Kidney (tissue), 14 donors: ENCODE results near the gene NOS1. TPM values are rescaled to one million over a fixed set of nuclear protein-coding genes. Genes with fewer than 3 reads are reported as not detected.

Experiments used
- DNase-seq, 5 donors: peaks; one replicate each; pipeline ENCODE4 v3.0.0-alpha.2; 2013 to 2020
- FAIRE-seq: peaks from 2 replicates; lab custom pipeline; 2012; peaks lifted over from hg19 to GRCh38; lab: Jason Lieb, UNC
- H3K27ac ChIP-seq, 2 donors: one replicate each; pipeline ENCODE4 v1.7.0; 2013; ENCODE audit warnings: low read depth in 2 of 2, low read length in 2 of 2, inconsistent platforms in 1 of 2
- H3K27me3 ChIP-seq: one replicate; pipeline ENCODE4 v1.7.1; 2013; ENCODE audit warnings: low read length, inconsistent platforms; ENCODE audit not compliant: control insufficient read depth, insufficient read depth
- H3K36me3 ChIP-seq, 3 donors: one replicate each; pipeline versions ENCODE4 v1.7.0 to v1.7.1; 2013; ENCODE audit warnings: low read length in 3 of 3, control low read depth in 1 of 3, inconsistent platforms in 1 of 3; ENCODE audit not compliant: insufficient read depth in 3 of 3, control insufficient read depth in 2 of 3
- H3K4me1 ChIP-seq, 3 donors: one replicate each; pipeline versions ENCODE4 v1.7.0 to v1.7.1; 2013; ENCODE audit warnings: low read length in 3 of 3, inconsistent platforms in 1 of 3, low read depth in 1 of 3; ENCODE audit not compliant: control insufficient read depth in 2 of 3, insufficient read depth in 2 of 3
- H3K4me3 ChIP-seq, 3 donors: one replicate each; pipeline versions ENCODE4 v1.7.0 to v1.8.1; 2013; ENCODE audit warnings: low read length in 3 of 3, control low read depth in 1 of 3, inconsistent platforms in 1 of 3
- H3K9ac ChIP-seq, 3 donors: one replicate each; pipeline versions ENCODE4 v1.7.0 to v1.7.1; 2013; ENCODE audit warnings: low read length in 3 of 3, control low read depth in 1 of 3, inconsistent platforms in 1 of 3
- H3K9me3 ChIP-seq, 3 donors: one replicate each; pipeline versions ENCODE4 v1.7.0 to v1.7.1; 2013; ENCODE audit warnings: low read length in 3 of 3, control low read depth in 1 of 3, inconsistent platforms in 1 of 3; ENCODE audit not compliant: control insufficient read depth in 2 of 3, insufficient read depth in 1 of 3
- intact Hi-C: fragments of 100-400 bp; cut with DNase I; formaldehyde crosslinking; loops from one replicate; pipeline ENCODE4 v1.11.1; 2022
- polyA plus RNA-seq: library from polyadenylated mRNA; stranded (reverse); fragments of 350-450 nt; fragmentation: Illumina TruSeq; extraction: RNeasy Lipid Tissue Mini Kit (QIAGEN cat#74804); gene quantifications from one replicate; pipeline ENCODE4 v1.2.3, GENCODE V29; 2014; ENCODE audit warnings: low read depth, low replicate concordance; ENCODE audit not compliant: insufficient read depth
- total RNA-seq: library from RNA; stranded (reverse); fragmentation: NEBNext Ultra II Directional; extraction: Animal tissue kit (Norgen Biotek cat#: 25700); gene quantifications from one replicate; pipeline ENCODE4 v1.2.1, GENCODE V29; 2021
- TF ChIP-seq, protein P1 (sequence below): IDR thresholded peaks from 3 replicates; pipeline ENCODE4 v1.5.1; 2012; ENCODE audit warnings: mild to moderate bottlenecking, moderate library complexity, borderline replicate concordance; ENCODE audit not compliant: insufficient read depth; ENCODE audit errors: extremely low read depth
- donor health status: control.
- donor health status: control.
- donor health status: control.
- donor health status: control.
- donor health status: control.
- donor health status: DM: yes; HTN: yes; CAD: no.
- donor health status: Normal renal cell carcinoma (clear cell type).

Gene NOS1
- total and polyA plus RNA-seq, 2 donors from 2014 or later: 1.3 to 6.5 TPM

DNA sequence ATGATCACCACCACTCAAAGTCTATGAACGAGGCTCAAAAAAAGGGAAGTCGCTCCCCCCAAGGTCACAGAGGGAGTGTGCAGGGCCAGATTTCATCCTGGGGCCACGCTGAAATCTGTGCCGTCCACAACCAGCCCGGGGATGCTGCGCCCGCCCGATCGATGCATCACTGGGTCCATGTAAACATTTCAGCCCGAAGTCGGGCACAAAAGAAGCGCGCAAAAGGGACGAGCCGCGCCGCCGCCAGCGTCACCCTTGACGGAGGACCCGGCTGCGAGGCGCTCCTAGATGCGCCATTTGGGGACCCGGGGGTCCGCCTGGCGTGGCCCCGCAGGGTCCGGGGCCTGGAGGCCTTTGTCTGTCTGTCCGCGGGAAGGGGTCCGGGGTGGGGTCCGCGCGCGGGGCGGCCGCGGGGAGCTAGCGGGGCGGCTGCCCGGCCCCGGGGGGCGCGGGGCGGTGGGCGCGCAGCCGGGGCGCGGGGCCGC lies 171.7 kb downstream of the NOS1 start:
- TF ChIP-seq, protein P1, sequence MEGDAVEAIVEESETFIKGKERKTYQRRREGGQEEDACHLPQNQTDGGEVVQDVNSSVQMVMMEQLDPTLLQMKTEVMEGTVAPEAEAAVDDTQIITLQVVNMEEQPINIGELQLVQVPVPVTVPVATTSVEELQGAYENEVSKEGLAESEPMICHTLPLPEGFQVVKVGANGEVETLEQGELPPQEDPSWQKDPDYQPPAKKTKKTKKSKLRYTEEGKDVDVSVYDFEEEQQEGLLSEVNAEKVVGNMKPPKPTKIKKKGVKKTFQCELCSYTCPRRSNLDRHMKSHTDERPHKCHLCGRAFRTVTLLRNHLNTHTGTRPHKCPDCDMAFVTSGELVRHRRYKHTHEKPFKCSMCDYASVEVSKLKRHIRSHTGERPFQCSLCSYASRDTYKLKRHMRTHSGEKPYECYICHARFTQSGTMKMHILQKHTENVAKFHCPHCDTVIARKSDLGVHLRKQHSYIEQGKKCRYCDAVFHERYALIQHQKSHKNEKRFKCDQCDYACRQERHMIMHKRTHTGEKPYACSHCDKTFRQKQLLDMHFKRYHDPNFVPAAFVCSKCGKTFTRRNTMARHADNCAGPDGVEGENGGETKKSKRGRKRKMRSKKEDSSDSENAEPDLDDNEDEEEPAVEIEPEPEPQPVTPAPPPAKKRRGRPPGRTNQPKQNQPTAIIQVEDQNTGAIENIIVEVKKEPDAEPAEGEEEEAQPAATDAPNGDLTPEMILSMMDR: no peak
- Histone ChIP-seq H3K9me3 (no peaks in the 10 kb centered on the region), H3K27me3 (no peaks in the 10 kb centered on the region), H3K4me1 (peaks cover 3 to 8% (median 5%) of the 10 kb centered on the region in 3 donors), H3K36me3 (peaks cover 2 to 8% (median 6%) of the 10 kb centered on the region in 3 donors), H3K27ac (peak overlapping the region; percentile 77 to 82), H3K4me3 (peak overlapping the region; percentile 84 to 88 (median 86)), H3K9ac (peak overlapping the region; percentile 67 to 88 (median 82))
- intact Hi-C loops: no loop called here
- FAIRE-seq: no peak
- DNase-seq: peak; percentile 44 to 72 (median 61)

DNA sequence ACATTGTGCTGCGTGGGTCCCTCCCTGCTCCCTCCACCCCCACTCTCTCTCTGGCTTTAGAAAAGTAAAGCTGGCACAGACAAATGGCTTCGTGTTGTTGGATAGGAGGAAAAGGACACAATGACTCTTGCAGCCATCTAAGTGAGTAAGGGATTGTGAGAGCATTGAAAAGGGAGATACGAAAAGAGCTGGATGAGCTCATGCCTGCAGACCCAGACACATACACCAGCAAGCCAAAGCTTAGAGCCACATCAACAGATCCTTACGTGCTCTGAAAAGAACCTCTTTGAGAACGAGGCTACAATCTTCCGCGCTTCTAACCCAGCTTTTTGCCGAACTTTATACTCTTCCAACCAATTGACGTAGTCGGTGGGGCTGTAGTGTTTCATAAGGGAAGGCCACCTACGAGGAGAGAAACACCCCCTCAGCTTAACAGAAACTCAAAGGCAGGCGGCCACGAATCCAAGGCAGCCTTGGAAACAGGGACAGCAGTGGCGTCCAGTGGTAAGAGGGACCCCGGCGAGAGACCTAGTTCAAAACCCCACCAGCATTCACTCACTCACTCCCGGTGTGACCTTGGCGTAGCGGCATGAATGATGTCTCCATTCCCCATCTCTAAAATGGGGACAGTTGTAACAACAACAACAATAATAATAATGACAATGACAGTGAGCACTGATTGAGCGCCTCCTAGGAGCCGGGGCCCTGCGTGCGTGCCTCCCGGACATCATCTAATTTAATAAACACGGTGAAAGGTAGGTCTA lies 172.3 kb downstream of the NOS1 start:
- FAIRE-seq: no peak
- Histone ChIP-seq H3K4me3 (peak overlapping the region; percentile 84 to 88 (median 86)), H3K27me3 (no peaks in the 10 kb centered on the region), H3K9me3 (no peaks in the 10 kb centered on the region), H3K27ac (peak overlapping the region; percentile 77 to 82), H3K36me3 (peaks cover 5 to 11% (median 9%) of the 10 kb centered on the region in 3 donors), H3K4me1 (peaks cover 3 to 8% (median 5%) of the 10 kb centered on the region in 3 donors), H3K9ac (peak overlapping the region; percentile 67 to 88 (median 82))
- intact Hi-C loops: no loop called here
- TF ChIP-seq, protein P1: no peak
- DNase-seq: peak in 4 of 5 donors; percentile 33 to 68 (median 57)

DNA sequence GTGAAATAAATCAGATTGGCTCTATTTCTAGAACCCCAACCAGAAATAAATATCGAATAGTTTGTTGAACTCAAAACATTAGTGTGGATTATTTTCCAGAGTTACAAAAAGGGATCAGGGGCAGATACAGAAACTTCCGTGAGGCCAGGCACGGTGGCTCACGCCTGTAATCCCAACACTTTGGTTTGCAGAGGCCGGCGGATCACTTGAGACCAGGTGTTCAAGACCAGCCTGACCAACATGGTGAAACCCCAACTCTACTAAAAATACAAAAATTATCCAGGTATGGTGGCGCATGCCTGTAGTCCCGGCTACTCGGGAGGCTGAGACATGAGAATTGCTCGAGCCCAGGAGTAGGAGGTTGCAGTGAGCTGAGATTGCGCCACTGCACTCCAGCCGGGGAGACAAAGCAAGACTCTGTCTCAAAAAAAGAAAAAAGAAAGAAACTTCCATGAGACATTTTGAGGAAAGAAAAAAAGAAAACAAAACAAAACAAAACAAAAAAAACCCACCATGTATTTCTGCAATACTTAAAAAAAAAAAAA lies 173.2 kb downstream of the NOS1 start:
- Histone ChIP-seq H3K27me3 (no peaks in the 10 kb centered on the region), H3K4me3 (peak overlapping the region in 2 of 3 donors; percentile 84 to 86), H3K9me3 (no peaks in the 10 kb centered on the region), H3K4me1 (peaks cover 3 to 8% (median 5%) of the 10 kb centered on the region in 3 donors), H3K36me3 (peaks cover 5 to 20% (median 13%) of the 10 kb centered on the region in 3 donors), H3K27ac (peak overlapping the region in 1 of 2 donors; percentile 77), H3K9ac (peak overlapping the region in 1 of 3 donors; percentile 82)
- no peak for FAIRE-seq
- intact Hi-C loops: no loop called here
- TF ChIP-seq, protein P1: no peak
- no peak for DNase-seq
